IMR-90 (cell line): Measurements from ENCODE around the gene DGKB. TPM values are rescaled to one million over a fixed set of nuclear protein-coding genes. Genes with fewer than 3 reads are reported as not detected.

ENCODE experiments used
- ATAC-seq: fragments of 200-7000 bp; cut with Tn5 transposase; 2 replicates; pipeline ENCODE4 v1.9.1; 2020; ENCODE audit warnings: low read depth, mild to moderate bottlenecking, moderate library complexity
- BruUV-seq: library from RNA; stranded (reverse); fragments of 400-500 nt; replicated peaks from 2 replicates; lab custom pipeline; 2021; lab: Mats Ljungman, UMichigan
- CTCF ChIA-PET: fragments of 300-600 bp; formaldehyde crosslinking; extraction: SDS; loops from one replicate; lab custom pipeline; 2021; ENCODE audit warnings: antibody characterized with exemption; lab: Yijun Ruan, JAX
- POLR2A ChIA-PET: fragments of 300-600 bp; sonication (Branson Sonifier 250); formaldehyde crosslinking; loops from one replicate; lab custom pipeline; 2022; ENCODE audit warnings: antibody characterized with exemption; ENCODE audit not compliant: unreplicated experiment; lab: Charles Lee
- DNase-seq: peaks from one replicate; pipeline ENCODE4 v3.0.0; 2013
- H2AFZ ChIP-seq: replicated peaks from 2 replicates; pipeline ENCODE3; 2013; ENCODE audit warnings: low read length, mild to moderate bottlenecking; ENCODE audit not compliant: poor library complexity
- H2AK5ac ChIP-seq: 2 replicates; pipeline ENCODE4 v1.6.1; 2013; ENCODE audit warnings: low read depth, low read length, inconsistent platforms
- H2AK9ac ChIP-seq: replicated peaks from 2 replicates; pipeline ENCODE3; 2013; ENCODE audit warnings: mild to moderate bottlenecking, low read depth, low read length, moderate library complexity; ENCODE audit not compliant: poor library complexity
- H2BK120ac ChIP-seq: 2 replicates; pipeline ENCODE4 v1.6.1; 2013; ENCODE audit warnings: low read depth, low read length, inconsistent platforms
- H2BK15ac ChIP-seq: 3 replicates; pipeline ENCODE4 v1.6.1; 2013; ENCODE audit warnings: low read depth, low read length, inconsistent platforms
- H2BK20ac ChIP-seq: 2 replicates; pipeline ENCODE4 v1.6.1; 2013; ENCODE audit warnings: low read depth, mild to moderate bottlenecking, inconsistent platforms, low read length, moderate library complexity
- H2BK5ac ChIP-seq: 2 replicates; pipeline ENCODE4 v1.6.1; 2013; ENCODE audit warnings: mild to moderate bottlenecking, low read depth, low read length, inconsistent platforms; ENCODE audit not compliant: poor library complexity, severe bottlenecking
- H3K14ac ChIP-seq: replicated peaks from 2 replicates; pipeline ENCODE4 v1.6.1; 2013; ENCODE audit warnings: low read depth, low read length, inconsistent platforms
- H3K18ac ChIP-seq: 2 replicates; pipeline ENCODE4 v1.6.1; 2013; ENCODE audit warnings: low read depth, low read length, control low read depth
- H3K23ac ChIP-seq: 2 replicates; pipeline ENCODE4 v1.6.1; 2013; ENCODE audit warnings: low read depth, low read length, inconsistent platforms
- H3K27ac ChIP-seq: 2 replicates; pipeline ENCODE4 v1.5.1; 2013; ENCODE audit warnings: mild to moderate bottlenecking, control low read depth, low read length; ENCODE audit not compliant: insufficient read depth
- H3K27me3 ChIP-seq: 2 replicates; pipeline ENCODE4 v1.6.1; 2013; ENCODE audit warnings: low read length; ENCODE audit not compliant: control insufficient read depth, insufficient read depth
- H3K36me3 ChIP-seq: 2 replicates; pipeline ENCODE4 v1.6.1; 2013; ENCODE audit warnings: low read length, mixed read lengths; ENCODE audit not compliant: control insufficient read depth, insufficient read depth
- H3K4ac ChIP-seq: 2 replicates; pipeline ENCODE4 v1.6.1; 2013; ENCODE audit warnings: low read depth, low read length, inconsistent platforms
- H3K4me1 ChIP-seq: 2 replicates; pipeline ENCODE4 v1.6.1; 2013; ENCODE audit warnings: low read length, mixed read lengths; ENCODE audit not compliant: control insufficient read depth, insufficient read depth
- H3K4me2 ChIP-seq: 2 replicates; pipeline ENCODE4 v1.6.1; 2013; ENCODE audit warnings: low read depth, mild to moderate bottlenecking, control low read depth, low read length, moderate library complexity
- H3K4me3 ChIP-seq: 2 replicates; pipeline ENCODE4 v1.5.1; 2013; ENCODE audit warnings: low read depth, mild to moderate bottlenecking, control low read depth, low read length, moderate library complexity; ENCODE audit not compliant: insufficient read depth
- H3K56ac ChIP-seq: 2 replicates; pipeline ENCODE4 v1.6.1; 2013; ENCODE audit warnings: low read length, inconsistent platforms; ENCODE audit not compliant: insufficient read depth; ENCODE audit errors: extremely low read depth
- H3K79me1 ChIP-seq, 2 experiments: 2 replicates each; pipeline ENCODE4 v1.6.1; 2013; ENCODE audit warnings: low read length in 2 of 2, inconsistent platforms in 1 of 2, low read depth in 1 of 2
- H3K9ac ChIP-seq: 2 replicates; pipeline ENCODE4 v1.6.1; 2013; ENCODE audit warnings: low read depth, low read length, control low read depth
- H3K9me1 ChIP-seq: 2 replicates; pipeline ENCODE4 v1.6.1; 2013; ENCODE audit warnings: low read length, inconsistent platforms; ENCODE audit not compliant: insufficient read depth
- H3K9me3 ChIP-seq: 2 replicates; pipeline ENCODE4 v1.6.1; 2013; ENCODE audit warnings: low read length; ENCODE audit not compliant: control insufficient read depth, insufficient read depth
- H4K20me1 ChIP-seq: 2 replicates; pipeline ENCODE4 v1.6.1; 2013; ENCODE audit warnings: low read length, inconsistent platforms; ENCODE audit not compliant: insufficient read depth
- H4K5ac ChIP-seq: 2 replicates; pipeline ENCODE4 v1.6.1; 2013; ENCODE audit warnings: mild to moderate bottlenecking, low read depth, low read length, control low read depth
- H4K8ac ChIP-seq, 2 experiments: 2 replicates each; pipeline ENCODE4 v1.6.1; 2013; ENCODE audit warnings: low read depth in 2 of 2, low read length in 2 of 2, control low read depth in 1 of 2, inconsistent platforms in 1 of 2
- H4K91ac ChIP-seq: 2 replicates; pipeline ENCODE4 v1.6.1; 2013; ENCODE audit warnings: low read depth, low read length, inconsistent platforms; ENCODE audit not compliant: insufficient read depth
- BHLHE40 ChIP-seq: fragments of 150-350 bp; IDR thresholded peaks from 2 replicates; pipeline ENCODE4 v1.6.1; 2016; ENCODE audit warnings: mild to moderate bottlenecking, low read depth, low read length
- CEBPB ChIP-seq: IDR thresholded peaks from 2 replicates; pipeline ENCODE4 v1.6.1; 2012; ENCODE audit warnings: low read depth, low read length, improper control_type of control experiment
- CHD1 ChIP-seq: IDR thresholded peaks from 2 replicates; pipeline ENCODE4 v1.6.1; 2012; ENCODE audit warnings: low read depth, low read length, improper control_type of control experiment
- ELK1 ChIP-seq: fragments of 150-350 bp; IDR thresholded peaks from 2 replicates; pipeline ENCODE4 v1.6.1; 2016; ENCODE audit warnings: low read depth, mild to moderate bottlenecking, low read length, moderate library complexity, borderline replicate concordance
- FOS ChIP-seq: fragments of 150-350 bp; IDR thresholded peaks from 2 replicates; pipeline ENCODE4 v1.6.1; 2016; ENCODE audit warnings: low read depth, low read length
- MAFK ChIP-seq: IDR thresholded peaks from 2 replicates; pipeline ENCODE4 v1.6.1; 2012; ENCODE audit warnings: low read depth, low read length, improper control_type of control experiment
- MAZ ChIP-seq: IDR thresholded peaks from 2 replicates; pipeline ENCODE4 v1.6.1; 2012; ENCODE audit warnings: low read depth, mild to moderate bottlenecking, low read length, improper control_type of control experiment, moderate library complexity, borderline replicate concordance
- MXI1 ChIP-seq: IDR thresholded peaks from 2 replicates; pipeline ENCODE4 v1.6.1; 2012; ENCODE audit warnings: low read depth, mild to moderate bottlenecking, low read length, moderate library complexity, borderline replicate concordance
- NFE2L2 ChIP-seq: fragments of 150-350 bp; IDR thresholded peaks from 2 replicates; pipeline ENCODE4 v1.6.1; 2016; ENCODE audit warnings: low read depth, mild to moderate bottlenecking, low read length
- POLR2A ChIP-seq: IDR thresholded peaks from 2 replicates; pipeline ENCODE4 v1.6.1; 2012; ENCODE audit warnings: mild to moderate bottlenecking, low read depth, low read length
- RAD21 ChIP-seq: IDR thresholded peaks from 2 replicates; pipeline ENCODE4 v1.6.1; 2012; ENCODE audit warnings: low read length, improper control_type of control experiment
- RCOR1 ChIP-seq: IDR thresholded peaks from 2 replicates; pipeline ENCODE4 v1.6.1; 2012; ENCODE audit warnings: mild to moderate bottlenecking, low read length, improper control_type of control experiment; ENCODE audit not compliant: insufficient replicate concordance
- RFX5 ChIP-seq: IDR thresholded peaks from 2 replicates; pipeline ENCODE4 v1.8.0; 2012; ENCODE audit warnings: low read depth, mild to moderate bottlenecking, low read length, moderate library complexity
- SMC3 ChIP-seq: fragments of 150-350 bp; IDR thresholded peaks from 2 replicates; pipeline ENCODE4 v1.6.1; 2016; ENCODE audit warnings: low read depth, mild to moderate bottlenecking, antibody characterized with exemption, low read length, moderate library complexity
- WGBS, 2 experiments: methylation state at CpG; one replicate each; pipeline versions ENCODE4 v1.1.5 to v1.1.7; 2013; ENCODE audit warnings: missing lambda C conversion rate in 2 of 2; ENCODE audit not compliant: insufficient read length in 1 of 2; ENCODE audit errors: extremely low coverage in 2 of 2; 5-methylcytosine and 5-hydroxymethylcytosine counted together
- dilution Hi-C: fragments of 300-500 bp; cut with HindIII; formaldehyde crosslinking; loops from one replicate; pipeline ENCODE4 v1.14.3; 2018; ENCODE audit warnings: low sequenced_read_pairs; ENCODE audit not compliant: unreplicated experiment
- in situ Hi-C: fragments of 300-500 bp; cut with MboI; formaldehyde crosslinking; loops from 3 replicates; pipeline ENCODE4 v1.14.3; 2019; ENCODE audit warnings: low sequenced_read_pairs, inconsistent platforms, mixed read lengths
- intact Hi-C: fragments of 100-400 bp; cut with micrococcal nuclease; formaldehyde crosslinking; loops from 2 replicates; pipeline ENCODE4 v1.10.0; 2022
- polyA plus RNA-seq, 3 experiments: library from polyadenylated mRNA; depleted of rRNA; stranded (reverse); fragments of >200 nt; gene quantifications; 2 replicates each; pipeline ENCODE4 v1.2.3, GENCODE V29; 2012; ENCODE audit warnings: low replicate concordance in 1 of 3
- total RNA-seq: library from RNA; depleted of rRNA; stranded (reverse); fragments of >200 nt; gene quantifications from 2 replicates; pipeline ENCODE4 v1.2.3, GENCODE V29; 2012
- TF ChIP-seq, protein P1 (sequence below): fragments of 150-350 bp; IDR thresholded peaks from 2 replicates; pipeline ENCODE4 v1.6.1; 2017; ENCODE audit warnings: mild to moderate bottlenecking, antibody characterized with exemption, low read length, low read depth
- TF ChIP-seq, protein P2 (sequence below): conservative IDR thresholded peaks from 2 replicates; pipeline ENCODE4 v1.5.1; 2012; ENCODE audit warnings: mild to moderate bottlenecking, low read depth, low read length, improper control_type of control experiment

Gene DGKB
- total and polyA plus RNA-seq, 2 of the 4 experiments (the other 2 are of a cell fraction), result not detected

DNA sequence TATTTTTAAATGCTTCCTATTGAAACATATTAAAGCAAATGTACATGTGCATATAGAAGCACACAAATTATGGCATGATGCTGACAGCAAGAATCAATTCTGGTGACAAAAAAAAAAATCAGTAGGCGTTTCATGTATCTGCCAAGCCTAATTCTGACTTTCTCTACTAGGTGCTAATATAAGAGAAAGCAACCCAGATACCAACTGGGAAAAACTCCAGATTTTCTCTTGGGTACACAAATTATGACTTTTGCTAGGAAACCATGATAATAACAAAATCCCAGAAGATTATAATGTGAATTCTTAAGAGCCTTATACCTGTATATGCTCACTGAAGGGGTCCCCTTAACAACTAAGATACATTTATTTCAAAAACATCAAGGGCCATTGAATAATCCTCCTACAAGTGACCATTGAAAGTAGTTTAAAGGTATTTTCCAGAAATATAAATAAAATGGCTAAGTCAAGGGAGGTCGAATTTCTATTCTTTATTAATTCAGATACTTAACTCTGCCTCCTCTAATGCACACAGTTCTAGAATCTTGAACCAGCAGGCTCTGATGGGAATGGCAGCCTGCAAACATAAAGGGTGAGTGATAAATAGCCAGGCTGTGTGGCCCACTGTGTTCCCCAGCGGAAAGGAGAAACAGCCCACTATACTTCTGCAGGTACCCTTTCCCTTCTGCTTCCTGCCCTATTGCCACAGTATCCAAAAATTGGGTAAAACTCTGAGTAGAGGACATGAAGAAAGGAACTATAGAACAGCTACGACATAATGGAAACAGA lies 84.5 kb downstream of the DGKB start:
- no peak overlapping the region for H3K4ac ChIP-seq
- no peak overlapping the region for H4K8ac ChIP-seq
- in situ Hi-C loops, result no loop called here

More for the DNA sequence above, 84.5 kb downstream of the DGKB start:
- no peak overlapping the region for H3K18ac ChIP-seq
- WGBS, 2 experiments, result no CpG with 5 or more reads among the region's 4 CpGs
- no peak overlapping the region for H3K14ac ChIP-seq
- no peak overlapping the region for H2AK9ac ChIP-seq
- no peak overlapping the region for H3K4me3 ChIP-seq
- H3K27ac ChIP-seq, result no peak overlapping the region
- no TSS peak for BruUV-seq
- intact Hi-C loops, result loop anchor here (5.0 kb wide), 1 partner anchor 274 kb away; no protein-coding TSS in a partner anchor
- ATAC-seq (no peak), DNase-seq (no peak)
- H3K36me3 ChIP-seq, result no peaks in the 10 kb centered on the region
- H2BK15ac ChIP-seq, result no peak overlapping the region
- no peak overlapping the region for H4K91ac ChIP-seq
- ChIA-PET POLR2A (no interaction called here), CTCF (no interaction called here)
- no peaks in the 10 kb centered on the region for H3K27me3 ChIP-seq
- no peaks in the 10 kb centered on the region for H3K4me1 ChIP-seq
- no peak for TF ChIP-seq RAD21
- no peak for TF ChIP-seq ELK1
- TF ChIP-seq POLR2A, result no peak
- no peak for TF ChIP-seq RFX5
- TF ChIP-seq, protein P1, sequence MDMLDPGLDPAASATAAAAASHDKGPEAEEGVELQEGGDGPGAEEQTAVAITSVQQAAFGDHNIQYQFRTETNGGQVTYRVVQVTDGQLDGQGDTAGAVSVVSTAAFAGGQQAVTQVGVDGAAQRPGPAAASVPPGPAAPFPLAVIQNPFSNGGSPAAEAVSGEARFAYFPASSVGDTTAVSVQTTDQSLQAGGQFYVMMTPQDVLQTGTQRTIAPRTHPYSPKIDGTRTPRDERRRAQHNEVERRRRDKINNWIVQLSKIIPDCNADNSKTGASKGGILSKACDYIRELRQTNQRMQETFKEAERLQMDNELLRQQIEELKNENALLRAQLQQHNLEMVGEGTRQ, result no peak
- no peak for TF ChIP-seq SMC3
- no peak for TF ChIP-seq MAFK
- no peak for TF ChIP-seq CEBPB
- TF ChIP-seq, protein P2, sequence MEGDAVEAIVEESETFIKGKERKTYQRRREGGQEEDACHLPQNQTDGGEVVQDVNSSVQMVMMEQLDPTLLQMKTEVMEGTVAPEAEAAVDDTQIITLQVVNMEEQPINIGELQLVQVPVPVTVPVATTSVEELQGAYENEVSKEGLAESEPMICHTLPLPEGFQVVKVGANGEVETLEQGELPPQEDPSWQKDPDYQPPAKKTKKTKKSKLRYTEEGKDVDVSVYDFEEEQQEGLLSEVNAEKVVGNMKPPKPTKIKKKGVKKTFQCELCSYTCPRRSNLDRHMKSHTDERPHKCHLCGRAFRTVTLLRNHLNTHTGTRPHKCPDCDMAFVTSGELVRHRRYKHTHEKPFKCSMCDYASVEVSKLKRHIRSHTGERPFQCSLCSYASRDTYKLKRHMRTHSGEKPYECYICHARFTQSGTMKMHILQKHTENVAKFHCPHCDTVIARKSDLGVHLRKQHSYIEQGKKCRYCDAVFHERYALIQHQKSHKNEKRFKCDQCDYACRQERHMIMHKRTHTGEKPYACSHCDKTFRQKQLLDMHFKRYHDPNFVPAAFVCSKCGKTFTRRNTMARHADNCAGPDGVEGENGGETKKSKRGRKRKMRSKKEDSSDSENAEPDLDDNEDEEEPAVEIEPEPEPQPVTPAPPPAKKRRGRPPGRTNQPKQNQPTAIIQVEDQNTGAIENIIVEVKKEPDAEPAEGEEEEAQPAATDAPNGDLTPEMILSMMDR, result no peak
- TF ChIP-seq NFE2L2, result no peak
- no peak for TF ChIP-seq BHLHE40
- TF ChIP-seq FOS, result no peak
- no peak for TF ChIP-seq RCOR1
- TF ChIP-seq MXI1, result no peak
- no peak for TF ChIP-seq CHD1
- TF ChIP-seq MAZ, result no peak
- no peaks in the 10 kb centered on the region for H4K20me1 ChIP-seq
- no peak overlapping the region for H4K5ac ChIP-seq
- H3K56ac ChIP-seq, result no peak overlapping the region
- no peak overlapping the region for H3K4me2 ChIP-seq
- H2BK5ac ChIP-seq, result no peak overlapping the region
- no peak overlapping the region for H3K9ac ChIP-seq
- H2BK20ac ChIP-seq, result no peak overlapping the region
- dilution Hi-C loops, result no loop called here
- H2AFZ ChIP-seq, result no peak overlapping the region
- H2BK120ac ChIP-seq, result no peak overlapping the region
- H2AK5ac ChIP-seq, result no peak overlapping the region
- H3K9me1 ChIP-seq, result no peaks in the 10 kb centered on the region
- no peaks in the 10 kb centered on the region for H3K79me1 ChIP-seq
- H3K23ac ChIP-seq, result no peak overlapping the region
- no peaks in the 10 kb centered on the region for H3K9me3 ChIP-seq
